Measurements from ENCODE around the gene AIF1.

Gene AIF1

DNA sequence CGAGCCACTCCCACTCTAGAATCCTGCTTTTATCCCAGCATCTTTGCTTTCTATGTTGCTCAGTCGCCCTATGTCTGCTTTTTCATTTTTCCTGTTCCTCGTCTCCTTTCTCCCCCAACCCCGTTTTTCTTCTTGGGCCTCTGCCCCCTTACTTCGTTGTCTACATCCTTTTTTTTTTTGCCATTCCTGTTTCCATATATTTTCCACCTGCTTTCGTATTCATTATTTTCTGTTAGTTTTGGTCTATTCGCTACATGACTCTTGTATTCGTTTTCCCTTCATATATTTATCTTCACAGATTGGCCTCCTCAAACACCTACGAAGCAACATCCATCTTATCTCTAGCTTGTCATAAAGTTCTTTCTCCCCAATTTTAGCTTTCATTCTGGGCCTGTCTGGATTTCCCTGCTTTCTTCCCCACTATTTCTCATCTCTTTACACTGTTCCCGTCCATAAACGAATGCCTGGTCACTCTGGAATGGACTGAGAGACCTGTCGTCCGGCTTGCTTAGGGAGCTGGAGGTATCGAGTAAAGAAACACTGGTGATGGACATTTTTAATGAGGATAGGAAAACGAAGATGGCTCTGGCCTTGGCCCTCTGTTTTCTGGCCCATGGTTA, 6.4 kb downstream of the AIF1 start:
- Histone ChIP-seq H3K4me1 (ENCODE audit: control insufficient read depth in 1 of 2, insufficient read depth in 2 of 2, low read length in 2 of 2) (peaks cover 18 to 19% of the 10 kb centered on the region in 2 donors), H3K27me3 (ENCODE audit: control insufficient read depth in 1 of 2, insufficient read depth in 2 of 2, low read length in 2 of 2) (no peaks in the 10 kb centered on the region), H3K27ac (ENCODE audit: low read depth, low read length) (peak overlapping the region; percentile 95), H3K36me3 (ENCODE audit: control insufficient read depth in 1 of 2, insufficient read depth in 2 of 2, low read length in 2 of 2) (peaks cover 29 to 40% of the 10 kb centered on the region in 2 donors), H3K9ac (ENCODE audit: low read depth in 1 of 2, low read length in 2 of 2) (peak overlapping the region; percentile 98 to 99), H3K9me3 (ENCODE audit: control insufficient read depth in 1 of 2, low read length in 2 of 2) (no peaks in the 10 kb centered on the region), H3K4me3 (ENCODE audit: low read depth in 1 of 2, low read length in 2 of 2) (peak overlapping the region; percentile 88 to 97)

DNA sequence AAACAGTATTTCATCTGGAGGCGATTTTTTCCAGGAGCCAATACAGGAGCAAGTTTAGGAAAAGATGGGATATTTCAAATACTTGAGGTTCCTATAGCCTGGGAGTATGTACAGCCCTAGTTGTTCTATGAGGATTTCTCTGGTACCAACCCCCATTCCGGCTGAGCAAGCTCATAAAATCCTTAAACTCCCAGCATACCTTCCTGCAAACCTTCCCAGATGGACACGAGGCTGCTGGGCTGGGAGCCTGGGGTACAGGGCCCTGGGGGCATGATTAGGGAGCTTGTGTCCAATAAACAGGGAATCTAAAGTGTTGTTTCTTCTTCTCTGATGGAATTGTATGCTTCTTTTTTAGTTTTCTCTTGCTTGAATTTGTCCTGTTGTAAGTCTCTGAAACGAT, 7.0 kb downstream of the AIF1 start:
- Histone ChIP-seq H3K4me3 (ENCODE audit: low read depth in 1 of 2, low read length in 2 of 2) (peak overlapping the region; percentile 88 to 97), H3K27ac (ENCODE audit: low read depth, low read length) (peak overlapping the region; percentile 95), H3K9ac (ENCODE audit: low read depth in 1 of 2, low read length in 2 of 2) (peak overlapping the region; percentile 98 to 99), H3K36me3 (ENCODE audit: control insufficient read depth in 1 of 2, insufficient read depth in 2 of 2, low read length in 2 of 2) (peaks cover 32 to 45% of the 10 kb centered on the region in 2 donors), H3K9me3 (ENCODE audit: control insufficient read depth in 1 of 2, low read length in 2 of 2) (no peaks in the 10 kb centered on the region), H3K27me3 (ENCODE audit: control insufficient read depth in 1 of 2, insufficient read depth in 2 of 2, low read length in 2 of 2) (no peaks in the 10 kb centered on the region), H3K4me1 (ENCODE audit: control insufficient read depth in 1 of 2, insufficient read depth in 2 of 2, low read length in 2 of 2) (peaks cover 18 to 19% of the 10 kb centered on the region in 2 donors)

DNA sequence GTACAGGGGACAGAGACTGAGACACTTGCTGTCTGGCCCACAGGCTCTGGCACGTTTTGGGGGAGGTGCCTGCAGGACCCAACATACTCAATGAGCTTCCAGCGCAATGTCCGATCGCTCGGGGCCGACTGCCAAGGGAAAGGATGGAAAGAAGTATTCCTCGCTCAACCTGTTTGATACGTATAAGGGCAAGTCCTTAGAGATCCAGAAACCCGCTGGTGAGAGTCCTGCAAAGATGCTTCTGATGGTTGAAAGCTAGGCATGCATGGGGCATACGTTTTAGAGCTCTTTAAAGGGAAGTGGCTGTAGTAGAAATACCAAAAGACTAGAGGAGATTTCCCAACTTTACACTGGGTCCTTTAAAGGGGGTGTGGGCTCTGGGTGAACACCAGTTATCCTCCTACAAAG, 7.7 kb downstream of the AIF1 start:
- peak overlapping the region in 1 of 2 donors; percentile 98 for H3K9ac ChIP-seq (ENCODE audit: low read depth in 1 of 2, low read length in 2 of 2)
- H3K27ac ChIP-seq (ENCODE audit: low read depth, low read length): no peak overlapping the region
- peaks cover 32 to 52% of the 10 kb centered on the region in 2 donors for H3K36me3 ChIP-seq (ENCODE audit: control insufficient read depth in 1 of 2, insufficient read depth in 2 of 2, low read length in 2 of 2)
- no peaks in the 10 kb centered on the region for H3K27me3 ChIP-seq (ENCODE audit: control insufficient read depth in 1 of 2, insufficient read depth in 2 of 2, low read length in 2 of 2)
- H3K9me3 ChIP-seq (ENCODE audit: control insufficient read depth in 1 of 2, low read length in 2 of 2): no peaks in the 10 kb centered on the region
- peaks cover 18 to 19% of the 10 kb centered on the region in 2 donors for H3K4me1 ChIP-seq (ENCODE audit: control insufficient read depth in 1 of 2, insufficient read depth in 2 of 2, low read length in 2 of 2)
- peak overlapping the region; percentile 36 to 97 for H3K4me3 ChIP-seq (ENCODE audit: low read depth in 1 of 2, low read length in 2 of 2)

DNA sequence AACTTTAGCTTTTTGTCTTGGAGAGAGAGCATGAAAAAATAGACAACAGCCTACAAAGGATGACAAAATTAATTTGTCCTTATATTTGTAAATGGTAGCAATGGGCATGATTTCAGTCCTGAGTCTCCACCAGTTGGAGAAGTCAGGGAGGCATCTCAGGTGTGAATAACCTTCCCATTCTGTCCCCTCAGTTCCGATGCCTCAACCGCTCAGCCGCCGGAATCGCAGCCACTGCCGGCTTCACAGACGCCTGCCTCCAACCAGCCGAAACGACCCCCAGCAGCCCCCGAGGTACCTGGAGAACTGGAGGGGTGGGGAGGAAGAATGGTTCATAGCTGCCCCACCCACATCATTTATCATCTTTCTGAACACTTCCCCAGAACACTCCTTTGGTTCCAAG, 9.0 kb downstream of the AIF1 start:
- no peak overlapping the region for H3K9ac ChIP-seq (ENCODE audit: low read depth in 1 of 2, low read length in 2 of 2)
- peaks cover 43 to 66% of the 10 kb centered on the region in 2 donors for H3K36me3 ChIP-seq (ENCODE audit: control insufficient read depth in 1 of 2, insufficient read depth in 2 of 2, low read length in 2 of 2)

DNA sequence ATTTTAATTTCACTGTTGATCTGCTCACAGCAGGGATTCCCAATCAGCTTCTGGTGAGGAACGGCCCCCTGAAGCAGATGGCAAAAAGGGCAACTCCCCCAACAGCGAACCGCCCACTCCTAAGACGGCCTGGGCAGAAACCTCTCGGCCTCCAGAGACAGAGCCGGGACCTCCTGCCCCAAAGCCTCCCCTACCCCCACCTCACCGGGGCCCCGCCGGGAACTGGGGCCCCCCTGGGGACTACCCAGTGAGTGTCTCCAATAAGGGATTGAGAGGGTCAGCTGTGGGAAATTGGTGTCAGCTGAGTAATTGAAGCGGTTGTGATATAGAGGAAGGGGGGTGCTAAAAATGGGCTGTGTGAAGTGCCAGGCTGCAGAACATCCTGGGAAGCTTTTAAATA, 11.9 kb downstream of the AIF1 start:
- Histone ChIP-seq H3K36me3 (ENCODE audit: control insufficient read depth in 1 of 2, insufficient read depth in 2 of 2, low read length in 2 of 2) (peaks cover 62 to 92% of the 10 kb centered on the region in 2 donors), H3K9me3 (ENCODE audit: control insufficient read depth in 1 of 2, low read length in 2 of 2) (no peaks in the 10 kb centered on the region), H3K9ac (ENCODE audit: low read depth in 1 of 2, low read length in 2 of 2) (no peak overlapping the region), H3K4me3 (ENCODE audit: low read depth in 1 of 2, low read length in 2 of 2) (no peak overlapping the region), H3K4me1 (ENCODE audit: control insufficient read depth in 1 of 2, insufficient read depth in 2 of 2, low read length in 2 of 2) (peaks cover 11 to 13% of the 10 kb centered on the region in 2 donors), H3K27ac (ENCODE audit: low read depth, low read length) (no peak overlapping the region), H3K27me3 (ENCODE audit: control insufficient read depth in 1 of 2, insufficient read depth in 2 of 2, low read length in 2 of 2) (no peaks in the 10 kb centered on the region)

More for the DNA sequence above, 9.0 kb downstream of the AIF1 start:
- no peaks in the 10 kb centered on the region for H3K27me3 ChIP-seq (ENCODE audit: control insufficient read depth in 1 of 2, insufficient read depth in 2 of 2, low read length in 2 of 2)
- no peak overlapping the region for H3K27ac ChIP-seq (ENCODE audit: low read depth, low read length)
- peaks cover 18 to 19% of the 10 kb centered on the region in 2 donors for H3K4me1 ChIP-seq (ENCODE audit: control insufficient read depth in 1 of 2, insufficient read depth in 2 of 2, low read length in 2 of 2)
- H3K4me3 ChIP-seq (ENCODE audit: low read depth in 1 of 2, low read length in 2 of 2): no peak overlapping the region
- H3K9me3 ChIP-seq (ENCODE audit: control insufficient read depth in 1 of 2, low read length in 2 of 2): no peaks in the 10 kb centered on the region

DNA sequence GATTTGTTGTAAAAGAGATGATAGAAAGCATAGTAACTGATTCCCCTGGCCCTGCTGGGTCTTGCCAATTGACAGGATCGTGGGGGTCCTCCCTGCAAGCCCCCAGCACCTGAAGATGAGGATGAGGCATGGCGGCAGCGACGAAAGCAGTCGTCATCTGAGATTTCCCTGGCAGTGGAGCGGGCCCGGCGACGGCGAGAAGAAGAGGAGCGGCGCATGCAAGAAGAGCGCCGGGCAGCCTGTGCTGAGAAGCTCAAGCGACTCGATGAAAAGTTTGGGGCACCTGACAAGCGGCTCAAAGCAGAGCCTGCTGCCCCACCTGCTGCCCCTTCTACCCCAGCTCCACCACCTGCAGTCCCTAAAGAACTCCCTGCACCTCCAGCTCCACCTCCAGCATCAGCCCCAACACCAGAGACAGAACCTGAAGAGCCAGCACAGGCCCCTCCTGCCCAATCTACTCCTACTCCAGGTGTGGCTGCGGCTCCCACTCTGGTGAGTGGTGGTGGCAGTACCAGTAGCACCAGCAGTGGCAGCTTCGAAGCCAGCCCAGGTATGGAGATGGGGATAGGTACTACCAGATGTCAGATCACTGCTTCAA, 12.8 kb downstream of the AIF1 start:
- Histone ChIP-seq H3K36me3 (ENCODE audit: control insufficient read depth in 1 of 2, insufficient read depth in 2 of 2, low read length in 2 of 2) (peaks cover 62 to 95% of the 10 kb centered on the region in 2 donors), H3K27me3 (ENCODE audit: control insufficient read depth in 1 of 2, insufficient read depth in 2 of 2, low read length in 2 of 2) (no peaks in the 10 kb centered on the region), H3K4me1 (ENCODE audit: control insufficient read depth in 1 of 2, insufficient read depth in 2 of 2, low read length in 2 of 2) (peaks cover 3 to 4% of the 10 kb centered on the region in 2 donors), H3K9me3 (ENCODE audit: control insufficient read depth in 1 of 2, low read length in 2 of 2) (no peaks in the 10 kb centered on the region), H3K27ac (ENCODE audit: low read depth, low read length) (no peak overlapping the region), H3K9ac (ENCODE audit: low read depth in 1 of 2, low read length in 2 of 2) (no peak overlapping the region), H3K4me3 (ENCODE audit: low read depth in 1 of 2, low read length in 2 of 2) (no peak overlapping the region)

DNA sequence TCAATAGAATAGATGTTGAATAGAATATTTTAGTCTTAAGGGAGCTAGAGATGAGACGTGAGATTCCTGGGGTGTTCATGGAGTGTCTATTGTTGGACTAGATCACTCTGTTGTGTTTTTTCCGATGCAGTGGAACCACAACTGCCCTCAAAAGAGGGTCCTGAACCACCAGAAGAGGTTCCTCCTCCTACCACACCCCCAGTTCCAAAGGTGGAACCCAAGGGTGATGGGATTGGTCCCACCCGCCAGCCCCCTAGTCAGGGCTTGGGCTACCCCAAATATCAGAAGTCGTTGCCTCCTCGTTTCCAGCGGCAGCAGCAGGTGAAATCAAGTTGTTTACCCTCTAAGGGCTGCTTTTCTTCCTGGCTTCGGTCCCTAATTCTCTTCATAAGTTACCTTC, 14.0 kb downstream of the AIF1 start:
- Histone ChIP-seq H3K4me3 (ENCODE audit: low read depth in 1 of 2, low read length in 2 of 2) (no peak overlapping the region), H3K27me3 (ENCODE audit: control insufficient read depth in 1 of 2, insufficient read depth in 2 of 2, low read length in 2 of 2) (no peaks in the 10 kb centered on the region), H3K36me3 (ENCODE audit: control insufficient read depth in 1 of 2, insufficient read depth in 2 of 2, low read length in 2 of 2) (peaks cover 63 to 93% of the 10 kb centered on the region in 2 donors), H3K4me1 (ENCODE audit: control insufficient read depth in 1 of 2, insufficient read depth in 2 of 2, low read length in 2 of 2) (peaks cover 0 to 3% of the 10 kb centered on the region in 2 donors), H3K9ac (ENCODE audit: low read depth in 1 of 2, low read length in 2 of 2) (no peak overlapping the region), H3K27ac (ENCODE audit: low read depth, low read length) (no peak overlapping the region), H3K9me3 (ENCODE audit: control insufficient read depth in 1 of 2, low read length in 2 of 2) (no peaks in the 10 kb centered on the region)

DNA sequence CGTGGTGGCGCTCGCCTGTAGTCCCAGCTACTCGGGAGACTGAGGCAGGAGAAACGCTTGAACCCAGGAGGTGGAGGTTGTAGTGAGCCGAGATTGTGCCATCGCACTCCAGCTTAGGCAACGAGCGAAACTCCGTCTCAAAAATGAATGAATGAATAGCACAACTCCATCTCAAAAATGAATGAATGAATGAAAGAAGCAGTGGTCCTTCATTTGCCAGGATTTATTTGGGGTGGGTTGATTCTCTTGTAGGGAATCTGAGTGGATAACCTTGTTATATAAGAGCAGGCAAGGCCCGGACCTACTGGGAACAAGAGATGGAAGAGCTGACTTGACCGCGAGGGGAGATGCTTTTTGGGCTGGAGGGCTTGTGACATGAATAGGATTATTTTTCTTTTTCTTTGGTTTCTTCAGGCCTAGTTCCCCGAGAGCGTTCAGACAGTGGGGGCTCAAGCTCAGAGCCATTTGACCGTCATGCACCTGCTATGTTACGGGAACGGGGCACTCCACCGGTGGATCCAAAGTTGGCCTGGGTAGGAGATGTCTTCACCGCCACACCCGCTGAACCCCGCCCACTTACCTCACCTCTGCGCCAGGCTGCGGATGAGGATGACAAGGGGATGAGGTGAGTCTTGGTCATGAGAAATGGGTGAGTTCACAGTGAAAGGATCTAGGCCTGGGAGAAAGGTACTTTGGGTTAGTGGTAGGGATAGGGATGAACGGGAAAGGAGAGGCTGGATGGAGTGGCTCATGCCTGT, 15.3 kb downstream of the AIF1 start:
- Histone ChIP-seq H3K4me1 (ENCODE audit: control insufficient read depth in 1 of 2, insufficient read depth in 2 of 2, low read length in 2 of 2) (no peaks in the 10 kb centered on the region), H3K4me3 (ENCODE audit: low read depth in 1 of 2, low read length in 2 of 2) (no peak overlapping the region), H3K27ac (ENCODE audit: low read depth, low read length) (no peak overlapping the region), H3K27me3 (ENCODE audit: control insufficient read depth in 1 of 2, insufficient read depth in 2 of 2, low read length in 2 of 2) (no peaks in the 10 kb centered on the region), H3K36me3 (ENCODE audit: control insufficient read depth in 1 of 2, insufficient read depth in 2 of 2, low read length in 2 of 2) (peaks cover 65 to 93% of the 10 kb centered on the region in 2 donors), H3K9ac (ENCODE audit: low read depth in 1 of 2, low read length in 2 of 2) (no peak overlapping the region), H3K9me3 (ENCODE audit: control insufficient read depth in 1 of 2, low read length in 2 of 2) (no peaks in the 10 kb centered on the region)

DNA sequence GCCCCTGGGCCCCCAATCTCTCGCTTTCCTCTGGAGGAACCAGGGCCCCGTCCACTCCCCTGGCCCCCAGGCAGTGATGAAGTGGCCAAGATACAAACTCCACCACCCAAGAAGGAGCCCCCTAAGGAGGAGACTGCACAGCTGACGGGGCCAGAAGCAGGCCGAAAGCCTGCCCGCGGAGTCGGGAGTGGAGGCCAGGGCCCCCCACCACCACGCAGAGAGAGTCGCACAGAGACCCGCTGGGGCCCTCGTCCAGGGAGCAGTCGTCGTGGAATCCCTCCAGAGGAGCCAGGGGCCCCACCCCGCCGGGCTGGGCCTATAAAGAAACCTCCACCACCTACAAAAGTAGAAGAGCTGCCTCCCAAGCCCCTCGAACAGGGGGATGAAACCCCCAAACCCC, 16.2 kb downstream of the AIF1 start:
- H3K9ac ChIP-seq (ENCODE audit: low read depth in 1 of 2, low read length in 2 of 2): no peak overlapping the region
- no peaks in the 10 kb centered on the region for H3K9me3 ChIP-seq (ENCODE audit: control insufficient read depth in 1 of 2, low read length in 2 of 2)
- peaks cover 65 to 93% of the 10 kb centered on the region in 2 donors for H3K36me3 ChIP-seq (ENCODE audit: control insufficient read depth in 1 of 2, insufficient read depth in 2 of 2, low read length in 2 of 2)
- H3K4me3 ChIP-seq (ENCODE audit: low read depth in 1 of 2, low read length in 2 of 2): no peak overlapping the region
- H3K27me3 ChIP-seq (ENCODE audit: control insufficient read depth in 1 of 2, insufficient read depth in 2 of 2, low read length in 2 of 2): no peaks in the 10 kb centered on the region
- H3K4me1 ChIP-seq (ENCODE audit: control insufficient read depth in 1 of 2, insufficient read depth in 2 of 2, low read length in 2 of 2): no peaks in the 10 kb centered on the region
- no peak overlapping the region for H3K27ac ChIP-seq (ENCODE audit: low read depth, low read length)

DNA sequence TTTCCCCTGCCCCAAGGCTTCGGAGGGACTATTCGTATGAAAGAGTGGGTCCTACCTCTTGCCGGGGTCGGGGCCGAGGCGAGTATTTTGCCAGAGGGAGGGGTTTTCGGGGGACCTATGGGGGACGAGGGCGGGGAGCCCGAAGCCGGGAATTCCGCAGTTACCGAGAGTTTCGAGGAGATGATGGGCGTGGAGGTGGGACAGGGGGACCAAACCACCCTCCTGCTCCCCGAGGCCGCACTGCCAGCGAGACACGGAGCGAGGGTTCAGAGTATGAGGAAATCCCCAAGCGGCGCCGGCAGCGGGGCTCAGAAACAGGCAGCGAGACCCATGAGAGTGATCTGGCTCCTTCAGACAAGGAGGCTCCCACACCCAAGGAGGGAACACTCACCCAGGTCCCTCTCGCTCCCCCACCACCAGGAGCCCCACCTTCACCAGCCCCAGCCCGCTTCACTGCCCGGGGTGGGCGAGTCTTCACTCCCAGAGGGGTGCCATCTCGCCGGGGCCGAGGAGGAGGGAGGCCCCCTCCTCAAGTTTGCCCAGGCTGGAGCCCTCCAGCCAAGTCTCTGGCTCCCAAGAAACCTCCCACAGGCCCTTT, 16.7 kb downstream of the AIF1 start:
- H3K9me3 ChIP-seq (ENCODE audit: control insufficient read depth in 1 of 2, low read length in 2 of 2): no peaks in the 10 kb centered on the region
- no peak overlapping the region for H3K27ac ChIP-seq (ENCODE audit: low read depth, low read length)
- H3K27me3 ChIP-seq (ENCODE audit: control insufficient read depth in 1 of 2, insufficient read depth in 2 of 2, low read length in 2 of 2): no peaks in the 10 kb centered on the region
- H3K9ac ChIP-seq (ENCODE audit: low read depth in 1 of 2, low read length in 2 of 2): no peak overlapping the region
- peaks cover 66 to 93% of the 10 kb centered on the region in 2 donors for H3K36me3 ChIP-seq (ENCODE audit: control insufficient read depth in 1 of 2, insufficient read depth in 2 of 2, low read length in 2 of 2)
- H3K4me1 ChIP-seq (ENCODE audit: control insufficient read depth in 1 of 2, insufficient read depth in 2 of 2, low read length in 2 of 2): no peaks in the 10 kb centered on the region
- H3K4me3 ChIP-seq (ENCODE audit: low read depth in 1 of 2, low read length in 2 of 2): no peak overlapping the region
